HEK293 (cell line): ENCODE results near the gene CIDEA.

ENCODE experiments used
- CTCF ChIA-PET: fragments of 350-600 bp; formaldehyde crosslinking; extraction: SDS; loops from one replicate; lab custom pipeline; 2021; ENCODE audit warnings: antibody characterized with exemption; lab: Yijun Ruan, JAX
- POLR2A ChIA-PET: fragments of 300-600 bp; formaldehyde crosslinking; extraction: SDS; loops from one replicate; lab custom pipeline; 2020; ENCODE audit warnings: antibody characterized with exemption, inconsistent platforms; lab: Yijun Ruan, JAX
- H3K27ac ChIP-seq: fragments of 200-500 bp; sonication (Bioruptor generic); 2 replicates; pipeline ENCODE4 v1.5.1; 2014; ENCODE audit warnings: low read depth, low read length, control low read depth, inconsistent platforms; ENCODE audit errors: extremely low read depth
- H3K36me3 ChIP-seq, 2 experiments: fragments of 200-500 bp in 1 of 2; sonication (Bioruptor generic) in 1 of 2; 1 replicate in 1 of 2; 2 replicates in 1 of 2; pipeline ENCODE4 v1.5.1; 2014 to 2017; ENCODE audit warnings: inconsistent platforms in 2 of 2, low read length in 2 of 2; ENCODE audit not compliant: control insufficient read depth in 2 of 2, insufficient read depth in 1 of 2
- H3K4me1 ChIP-seq: fragments of 200-500 bp; sonication (Bioruptor generic); 2 replicates; pipeline ENCODE4 v1.5.1; 2014; ENCODE audit warnings: mild to moderate bottlenecking, low read length, inconsistent platforms; ENCODE audit not compliant: control insufficient read depth, insufficient read depth
- H3K4me3 ChIP-seq: 2 replicates; pipeline ENCODE4 v1.5.1; 2011; ENCODE audit warnings: low read depth, mild to moderate bottlenecking, control low read depth, low read length, moderate library complexity
- H3K9me3 ChIP-seq: fragments of 200-500 bp; sonication (Bioruptor generic); 2 replicates; pipeline ENCODE4 v1.5.1; 2014; ENCODE audit warnings: low read depth, low read length, inconsistent platforms; ENCODE audit not compliant: control insufficient read depth, insufficient read depth
- EGR2 ChIP-seq: fragments of 450-650 bp; formaldehyde crosslinking; IDR thresholded peaks from 2 replicates; pipeline ENCODE4 v1.5.1; 2016; ENCODE audit warnings: low read depth, missing biosample characterization, missing genetic modification characterization
- KLF1 ChIP-seq: fragments of 450-650 bp; formaldehyde crosslinking; IDR thresholded peaks from 2 replicates; pipeline ENCODE4 v1.5.1; 2016; ENCODE audit warnings: missing biosample characterization, missing genetic modification characterization
- KLF9 ChIP-seq: fragments of 450-650 bp; formaldehyde crosslinking; IDR thresholded peaks from 2 replicates; pipeline ENCODE4 v1.5.1; 2016; ENCODE audit warnings: missing biosample characterization, missing genetic modification characterization, low read depth
- PRDM1 ChIP-seq: fragments of 450-650 bp; formaldehyde crosslinking; IDR thresholded peaks from 2 replicates; pipeline ENCODE4; 2016; ENCODE audit warnings: missing biosample characterization, missing genetic modification characterization
- SP3 ChIP-seq: fragments of 450-650 bp; formaldehyde crosslinking; IDR thresholded peaks from 2 replicates; pipeline ENCODE4 v1.5.1; 2016; ENCODE audit warnings: missing biosample characterization, missing genetic modification characterization
- ZBTB20 ChIP-seq: fragments of 450-650 bp; formaldehyde crosslinking; IDR thresholded peaks from 2 replicates; pipeline ENCODE4 v1.5.1; 2016; ENCODE audit warnings: missing biosample characterization, missing genetic modification characterization
- ZBTB21 ChIP-seq: fragments of 450-650 bp; formaldehyde crosslinking; IDR thresholded peaks from 2 replicates; pipeline ENCODE4 v1.5.1; 2017; ENCODE audit warnings: missing biosample characterization, missing genetic modification characterization
- ZFP37 ChIP-seq: fragments of 450-650 bp; formaldehyde crosslinking; IDR thresholded peaks from 2 replicates; pipeline ENCODE4 v1.5.1; 2016; ENCODE audit warnings: missing biosample characterization, missing genetic modification characterization
- ZFP41 ChIP-seq: fragments of 450-650 bp; formaldehyde crosslinking; IDR thresholded peaks from 2 replicates; pipeline ENCODE4 v1.5.1; 2016; ENCODE audit warnings: missing biosample characterization, missing genetic modification characterization, borderline replicate concordance
- ZFP69B ChIP-seq: fragments of 450-650 bp; formaldehyde crosslinking; IDR thresholded peaks from 2 replicates; pipeline ENCODE4 v1.5.1; 2016; ENCODE audit warnings: missing biosample characterization, missing genetic modification characterization
- ZNF214 ChIP-seq: fragments of 450-650 bp; formaldehyde crosslinking; IDR thresholded peaks from 2 replicates; pipeline ENCODE4 v1.5.1; 2017; ENCODE audit warnings: missing biosample characterization, mild to moderate bottlenecking, missing genetic modification characterization, borderline replicate concordance
- ZNF266 ChIP-seq: fragments of 450-650 bp; formaldehyde crosslinking; IDR thresholded peaks from 2 replicates; pipeline ENCODE4 v1.5.1; 2016; ENCODE audit warnings: missing biosample characterization, missing genetic modification characterization, low read depth
- ZNF341 ChIP-seq: fragments of 450-650 bp; formaldehyde crosslinking; IDR thresholded peaks from 2 replicates; pipeline ENCODE4; 2016; ENCODE audit warnings: low read depth, missing biosample characterization, missing genetic modification characterization
- ZNF394 ChIP-seq: fragments of 450-650 bp; formaldehyde crosslinking; IDR thresholded peaks from 2 replicates; pipeline ENCODE4 v1.5.1; 2016; ENCODE audit warnings: missing biosample characterization, missing genetic modification characterization, mild to moderate bottlenecking, moderate library complexity, borderline replicate concordance
- ZNF560 ChIP-seq: fragments of 450-650 bp; formaldehyde crosslinking; IDR thresholded peaks from 2 replicates; pipeline ENCODE4 v1.5.1; 2017; ENCODE audit warnings: missing biosample characterization, missing genetic modification characterization, borderline replicate concordance
- ZNF600 ChIP-seq: fragments of 450-650 bp; formaldehyde crosslinking; IDR thresholded peaks from 2 replicates; pipeline ENCODE4 v1.5.1; 2016; ENCODE audit warnings: missing biosample characterization, missing genetic modification characterization
- ZNF701 ChIP-seq: fragments of 450-650 bp; formaldehyde crosslinking; IDR thresholded peaks from 2 replicates; pipeline ENCODE4 v1.5.1; 2016; ENCODE audit warnings: missing biosample characterization, missing genetic modification characterization
- ZNF830 ChIP-seq: fragments of 450-650 bp; IDR thresholded peaks from 2 replicates; pipeline ENCODE4 v1.5.0; 2018; ENCODE audit warnings: missing biosample characterization, missing genetic modification characterization, low read depth, mild to moderate bottlenecking, moderate library complexity
- ZNF843 ChIP-seq: fragments of 450-650 bp; formaldehyde crosslinking; IDR thresholded peaks from 2 replicates; pipeline ENCODE4 v1.5.1; 2016; ENCODE audit warnings: missing biosample characterization, missing genetic modification characterization
- TF ChIP-seq, protein P1 (sequence below): fragments of 450-650 bp; formaldehyde crosslinking; IDR thresholded peaks from 2 replicates; pipeline ENCODE4 v1.5.1; 2016; ENCODE audit warnings: missing biosample characterization, missing genetic modification characterization, borderline replicate concordance
- TF ChIP-seq, protein P2 (sequence below): fragments of 450-650 bp; formaldehyde crosslinking; IDR thresholded peaks from 2 replicates; pipeline ENCODE4 v1.5.1; 2016; ENCODE audit warnings: missing biosample characterization, missing genetic modification characterization
- TF ChIP-seq, protein P3 (sequence below): fragments of 450-650 bp; formaldehyde crosslinking; optimal IDR thresholded peaks from 2 replicates; pipeline ENCODE3; 2016; ENCODE audit warnings: missing biosample characterization, mild to moderate bottlenecking, missing genetic modification characterization

The CIDEA gene

DNA sequence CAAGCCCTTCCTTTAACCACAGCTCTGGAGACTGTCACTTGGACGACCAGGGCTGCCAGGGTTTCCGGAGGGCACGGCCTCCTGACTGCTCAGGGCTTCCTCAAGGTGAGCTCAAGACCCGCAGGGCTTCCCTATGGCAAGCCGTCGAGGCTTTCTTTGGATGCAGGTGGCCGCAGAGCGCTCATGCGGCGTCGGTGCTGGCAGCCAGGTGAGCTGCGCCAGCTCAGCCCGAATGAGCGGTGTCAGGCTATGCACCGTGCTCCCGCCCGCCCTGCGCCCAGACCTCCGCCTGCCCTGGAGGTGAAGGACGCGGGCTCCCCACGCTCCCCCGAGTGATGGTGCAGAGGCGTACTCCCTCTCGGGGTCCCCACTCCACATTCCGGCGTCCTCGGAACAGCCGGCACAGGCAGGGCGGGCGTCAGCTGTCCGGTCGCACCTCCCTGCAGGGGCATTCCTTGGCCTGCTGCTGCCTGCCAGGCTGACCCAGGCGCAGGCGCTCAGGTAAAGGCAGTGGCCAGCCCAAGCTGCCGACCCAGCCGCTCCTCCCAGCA, 33.0 kb downstream of the CIDEA start:
- CTCF ChIA-PET = interaction anchor here (1.3 to 2.7 kb wide), 4 partner anchors 9 to 51 kb away, joined by 4 to 17 read pairs (median 12); no protein-coding TSS in a partner anchor
- TF ChIP-seq ZNF266 (tag by site-specific recombination) (no peak), ZNF843 (no peak), ZFP69B (tag by site-specific recombination) (no peak), ZNF830 (tag by site-specific recombination) (no peak), ZBTB21 (tag by site-specific recombination) (no peak), ZBTB20 (tag by site-specific recombination) (no peak), ZNF394 (no peak), ZNF701 (no peak)
- TF ChIP-seq, protein P1, sequence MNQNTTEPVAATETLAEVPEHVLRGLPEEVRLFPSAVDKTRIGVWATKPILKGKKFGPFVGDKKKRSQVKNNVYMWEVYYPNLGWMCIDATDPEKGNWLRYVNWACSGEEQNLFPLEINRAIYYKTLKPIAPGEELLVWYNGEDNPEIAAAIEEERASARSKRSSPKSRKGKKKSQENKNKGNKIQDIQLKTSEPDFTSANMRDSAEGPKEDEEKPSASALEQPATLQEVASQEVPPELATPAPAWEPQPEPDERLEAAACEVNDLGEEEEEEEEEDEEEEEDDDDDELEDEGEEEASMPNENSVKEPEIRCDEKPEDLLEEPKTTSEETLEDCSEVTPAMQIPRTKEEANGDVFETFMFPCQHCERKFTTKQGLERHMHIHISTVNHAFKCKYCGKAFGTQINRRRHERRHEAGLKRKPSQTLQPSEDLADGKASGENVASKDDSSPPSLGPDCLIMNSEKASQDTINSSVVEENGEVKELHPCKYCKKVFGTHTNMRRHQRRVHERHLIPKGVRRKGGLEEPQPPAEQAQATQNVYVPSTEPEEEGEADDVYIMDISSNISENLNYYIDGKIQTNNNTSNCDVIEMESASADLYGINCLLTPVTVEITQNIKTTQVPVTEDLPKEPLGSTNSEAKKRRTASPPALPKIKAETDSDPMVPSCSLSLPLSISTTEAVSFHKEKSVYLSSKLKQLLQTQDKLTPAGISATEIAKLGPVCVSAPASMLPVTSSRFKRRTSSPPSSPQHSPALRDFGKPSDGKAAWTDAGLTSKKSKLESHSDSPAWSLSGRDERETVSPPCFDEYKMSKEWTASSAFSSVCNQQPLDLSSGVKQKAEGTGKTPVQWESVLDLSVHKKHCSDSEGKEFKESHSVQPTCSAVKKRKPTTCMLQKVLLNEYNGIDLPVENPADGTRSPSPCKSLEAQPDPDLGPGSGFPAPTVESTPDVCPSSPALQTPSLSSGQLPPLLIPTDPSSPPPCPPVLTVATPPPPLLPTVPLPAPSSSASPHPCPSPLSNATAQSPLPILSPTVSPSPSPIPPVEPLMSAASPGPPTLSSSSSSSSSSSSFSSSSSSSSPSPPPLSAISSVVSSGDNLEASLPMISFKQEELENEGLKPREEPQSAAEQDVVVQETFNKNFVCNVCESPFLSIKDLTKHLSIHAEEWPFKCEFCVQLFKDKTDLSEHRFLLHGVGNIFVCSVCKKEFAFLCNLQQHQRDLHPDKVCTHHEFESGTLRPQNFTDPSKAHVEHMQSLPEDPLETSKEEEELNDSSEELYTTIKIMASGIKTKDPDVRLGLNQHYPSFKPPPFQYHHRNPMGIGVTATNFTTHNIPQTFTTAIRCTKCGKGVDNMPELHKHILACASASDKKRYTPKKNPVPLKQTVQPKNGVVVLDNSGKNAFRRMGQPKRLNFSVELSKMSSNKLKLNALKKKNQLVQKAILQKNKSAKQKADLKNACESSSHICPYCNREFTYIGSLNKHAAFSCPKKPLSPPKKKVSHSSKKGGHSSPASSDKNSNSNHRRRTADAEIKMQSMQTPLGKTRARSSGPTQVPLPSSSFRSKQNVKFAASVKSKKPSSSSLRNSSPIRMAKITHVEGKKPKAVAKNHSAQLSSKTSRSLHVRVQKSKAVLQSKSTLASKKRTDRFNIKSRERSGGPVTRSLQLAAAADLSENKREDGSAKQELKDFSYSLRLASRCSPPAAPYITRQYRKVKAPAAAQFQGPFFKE (tag by site-specific recombination) = no peak
- H3K4me3 ChIP-seq = no peak overlapping the region
- POLR2A ChIA-PET = interaction anchor here (0.7 to 3.0 kb wide), 4 partner anchors 8 to 90 kb away, joined by 3 to 20 read pairs (median 6); partner anchors contain the start of gene AFG3L2
- no peaks in the 10 kb centered on the region for H3K4me1 ChIP-seq
- no peaks in the 10 kb centered on the region for H3K36me3 ChIP-seq
- no peak overlapping the region for H3K27ac ChIP-seq
- H3K9me3 ChIP-seq = no peaks in the 10 kb centered on the region

DNA sequence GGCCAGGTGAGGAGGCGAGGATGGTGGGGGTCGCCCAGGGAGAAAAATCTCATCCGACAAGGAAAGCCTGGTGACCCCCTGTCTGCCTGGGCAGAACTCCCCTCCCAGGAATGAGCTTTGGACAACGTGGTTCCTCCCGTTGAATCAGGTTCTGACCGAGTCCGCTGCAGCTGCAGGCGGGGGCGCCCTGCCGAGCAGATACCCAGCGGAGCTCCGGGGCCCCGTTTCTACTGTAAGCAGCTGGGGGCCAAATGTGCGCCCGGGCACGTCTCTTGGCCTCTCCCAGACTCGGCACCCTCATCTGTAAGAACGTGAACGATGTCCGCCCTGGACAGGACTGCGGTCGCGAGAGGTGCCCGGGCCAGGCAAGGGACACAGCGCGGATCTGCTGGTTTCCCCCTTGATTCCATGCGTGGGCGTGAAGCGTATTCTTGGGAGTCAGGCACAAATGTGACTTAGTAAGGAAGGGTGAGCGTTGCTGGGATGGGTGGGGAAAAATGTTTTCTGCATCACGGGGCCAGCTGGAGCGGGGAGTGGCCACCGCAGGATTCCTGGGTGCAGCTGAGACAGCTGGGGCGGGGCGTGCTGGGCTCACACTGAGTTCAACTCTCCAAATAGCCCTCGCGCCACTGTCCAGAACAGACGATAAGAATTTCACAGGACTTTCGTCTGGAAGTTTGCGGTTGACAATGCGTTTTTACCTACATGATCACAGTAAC, 33.7 kb downstream of the CIDEA start:
- no peaks in the 10 kb centered on the region for H3K4me1 ChIP-seq
- H3K4me3 ChIP-seq = peak overlapping the region; percentile 33
- POLR2A ChIA-PET = interaction anchor here (0.7 to 3.0 kb wide), 4 partner anchors 9 to 89 kb away, joined by 3 to 20 read pairs (median 6); partner anchors contain the start of gene AFG3L2
- H3K27ac ChIP-seq = no peak overlapping the region
- no peaks in the 10 kb centered on the region for H3K36me3 ChIP-seq
- no peaks in the 10 kb centered on the region for H3K9me3 ChIP-seq
- CTCF ChIA-PET = interaction anchor here (0.6 to 2.7 kb wide), 7 partner anchors 9 to 51 kb away, joined by 3 to 17 read pairs (median 5); no protein-coding TSS in a partner anchor
- TF ChIP-seq ZNF341 (tag by site-specific recombination) = peak; percentile 70; the same call in 1 of the 2 replicates
- TF ChIP-seq, protein P2, sequence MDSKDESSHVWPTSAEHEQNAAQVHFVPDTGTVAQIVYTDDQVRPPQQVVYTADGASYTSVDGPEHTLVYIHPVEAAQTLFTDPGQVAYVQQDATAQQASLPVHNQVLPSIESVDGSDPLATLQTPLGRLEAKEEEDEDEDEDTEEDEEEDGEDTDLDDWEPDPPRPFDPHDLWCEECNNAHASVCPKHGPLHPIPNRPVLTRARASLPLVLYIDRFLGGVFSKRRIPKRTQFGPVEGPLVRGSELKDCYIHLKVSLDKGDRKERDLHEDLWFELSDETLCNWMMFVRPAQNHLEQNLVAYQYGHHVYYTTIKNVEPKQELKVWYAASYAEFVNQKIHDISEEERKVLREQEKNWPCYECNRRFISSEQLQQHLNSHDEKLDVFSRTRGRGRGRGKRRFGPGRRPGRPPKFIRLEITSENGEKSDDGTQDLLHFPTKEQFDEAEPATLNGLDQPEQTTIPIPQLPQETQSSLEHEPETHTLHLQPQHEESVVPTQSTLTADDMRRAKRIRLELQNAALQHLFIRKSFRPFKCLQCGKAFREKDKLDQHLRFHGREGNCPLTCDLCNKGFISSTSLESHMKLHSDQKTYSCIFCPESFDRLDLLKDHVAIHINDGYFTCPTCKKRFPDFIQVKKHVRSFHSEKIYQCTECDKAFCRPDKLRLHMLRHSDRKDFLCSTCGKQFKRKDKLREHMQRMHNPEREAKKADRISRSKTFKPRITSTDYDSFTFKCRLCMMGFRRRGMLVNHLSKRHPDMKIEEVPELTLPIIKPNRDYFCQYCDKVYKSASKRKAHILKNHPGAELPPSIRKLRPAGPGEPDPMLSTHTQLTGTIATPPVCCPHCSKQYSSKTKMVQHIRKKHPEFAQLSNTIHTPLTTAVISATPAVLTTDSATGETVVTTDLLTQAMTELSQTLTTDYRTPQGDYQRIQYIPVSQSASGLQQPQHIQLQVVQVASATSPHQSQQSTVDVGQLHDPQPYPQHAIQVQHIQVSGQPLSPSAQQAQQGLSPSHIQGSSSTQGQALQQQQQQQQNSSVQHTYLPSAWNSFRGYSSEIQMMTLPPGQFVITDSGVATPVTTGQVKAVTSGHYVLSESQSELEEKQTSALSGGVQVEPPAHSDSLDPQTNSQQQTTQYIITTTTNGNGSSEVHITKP (tag by site-specific recombination) = peak; percentile 51; the same call in 1 of the 2 replicates
- TF ChIP-seq ZFP41 (tag by site-specific recombination) = no peak
- TF ChIP-seq SP3 (tag by site-specific recombination) = peak; percentile 52
- TF ChIP-seq EGR2 (tag by site-specific recombination) = peak; percentile 49; the same call in 1 of the 2 replicates
- TF ChIP-seq ZNF600 = peak; percentile 40; the same call in 1 of the 2 replicates
- TF ChIP-seq, protein P3, sequence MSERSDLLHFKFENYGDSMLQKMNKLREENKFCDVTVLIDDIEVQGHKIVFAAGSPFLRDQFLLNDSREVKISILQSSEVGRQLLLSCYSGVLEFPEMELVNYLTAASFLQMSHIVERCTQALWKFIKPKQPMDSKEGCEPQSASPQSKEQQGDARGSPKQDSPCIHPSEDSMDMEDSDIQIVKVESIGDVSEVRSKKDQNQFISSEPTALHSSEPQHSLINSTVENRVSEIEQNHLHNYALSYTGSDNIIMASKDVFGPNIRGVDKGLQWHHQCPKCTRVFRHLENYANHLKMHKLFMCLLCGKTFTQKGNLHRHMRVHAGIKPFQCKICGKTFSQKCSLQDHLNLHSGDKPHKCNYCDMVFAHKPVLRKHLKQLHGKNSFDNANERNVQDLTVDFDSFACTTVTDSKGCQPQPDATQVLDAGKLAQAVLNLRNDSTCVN (tag by site-specific recombination) = peak; percentile 26
- TF ChIP-seq ZBTB20 (tag by site-specific recombination) = peak; percentile 93
- no peak for TF ChIP-seq ZNF830 (tag by site-specific recombination)
- TF ChIP-seq ZNF560 (tag by site-specific recombination) = no peak
- 0 out of 2 replicates have a peak, but pooled peaks have one; percentile 12 for TF ChIP-seq PRDM1 (tag by site-specific recombination)
- no peak for TF ChIP-seq ZFP37
- no peak for TF ChIP-seq ZNF214 (tag by site-specific recombination)
- peak; percentile 95 for TF ChIP-seq KLF1 (tag by site-specific recombination)
- peak; percentile 49; the same call in 1 of the 2 replicates for TF ChIP-seq KLF9 (tag by site-specific recombination)
